HG02623 (cell line): Measurements from ENCODE around the gene ATP1A3.

Source experiments
- ATAC-seq: cut with Tn5 transposase; IDR thresholded peaks from one replicate; pipeline ENCODE4 v1.9.1; 2021; ENCODE audit warnings: moderate library complexity; ENCODE audit not compliant: unreplicated experiment

The ATP1A3 gene

DNA sequence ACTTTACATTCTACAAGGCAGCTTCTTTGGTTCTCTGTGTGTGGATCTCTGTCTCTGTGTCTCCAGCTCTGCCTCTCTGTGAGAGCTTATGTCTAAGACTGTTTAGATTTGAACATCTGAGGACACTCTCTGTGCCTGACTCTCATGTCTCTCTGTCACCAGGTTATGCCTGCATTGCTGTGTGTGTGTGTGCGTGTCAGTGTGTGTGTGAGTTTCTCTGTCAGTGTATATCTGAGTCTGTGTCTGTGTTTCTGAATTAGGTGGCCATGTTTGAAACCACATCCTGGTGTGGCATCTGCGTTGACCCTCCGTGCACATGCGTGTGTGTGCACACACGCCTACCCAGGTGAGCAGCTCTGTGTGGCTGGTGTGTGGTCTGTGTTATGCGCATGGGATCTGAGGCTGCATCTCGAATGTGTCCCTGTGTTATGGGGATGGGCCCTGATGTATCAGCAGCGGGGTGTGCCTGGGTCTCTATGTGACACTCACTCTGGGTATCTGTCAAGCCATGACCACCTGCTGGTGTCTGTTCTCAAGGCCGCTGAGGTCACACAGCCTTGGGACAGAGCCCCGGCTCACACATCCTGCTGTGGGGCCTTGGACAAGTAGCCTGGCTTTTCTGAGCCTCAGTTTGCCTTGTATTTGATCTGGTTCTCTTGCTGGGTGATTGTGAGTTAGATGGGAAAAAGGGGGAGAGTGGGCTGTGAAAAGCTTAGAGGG, 6.7 kb downstream of the ATP1A3 start:
- no peak for ATAC-seq

- no peak for ATAC-seq
Measured at GRCh38 chr19:41984961-41985360, 9.1 kb downstream of the ATP1A3 start.

DNA sequence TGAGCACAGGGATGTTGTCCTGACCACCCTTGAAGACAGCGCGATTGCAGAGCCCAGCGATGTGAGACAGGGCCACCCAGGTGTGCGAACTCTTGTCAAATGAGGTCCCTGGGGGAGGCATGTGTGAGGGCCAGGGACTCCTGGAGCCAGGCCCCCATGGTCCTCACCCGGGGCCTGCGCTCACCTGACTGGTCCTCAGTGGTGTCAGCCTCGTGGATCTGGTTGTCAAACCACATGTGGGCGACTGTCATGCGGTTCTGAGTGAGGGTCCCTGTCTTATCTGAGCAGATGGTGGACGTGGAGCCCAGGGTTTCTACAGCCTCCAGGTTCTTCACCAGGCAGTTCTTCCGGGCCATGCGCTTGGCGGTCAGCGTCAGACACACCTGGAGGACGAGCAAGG, 12.3 kb downstream of the ATP1A3 start:
- ATAC-seq: no peak

DNA sequence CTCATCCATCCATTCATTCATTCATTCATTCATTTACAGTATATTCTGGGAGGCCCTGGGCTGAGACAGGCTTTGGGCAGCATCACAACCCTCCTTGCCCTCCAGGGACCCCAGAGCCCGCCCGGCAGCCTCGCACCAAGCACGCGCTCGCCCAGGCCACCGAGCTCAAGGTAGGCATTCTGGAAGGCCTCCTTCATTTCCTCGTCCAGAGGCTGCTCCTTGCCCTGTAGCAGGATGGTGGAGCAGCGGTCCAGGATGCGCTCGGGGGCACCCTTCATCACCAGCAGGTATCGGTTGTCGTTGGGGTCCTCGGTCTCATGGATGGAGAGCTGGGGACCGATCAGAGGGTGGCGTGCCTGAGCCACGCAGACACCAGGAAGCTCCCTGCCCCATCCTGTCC, 15.6 kb downstream of the ATP1A3 start:
- no peak for ATAC-seq

GRCh38 chr19:41977916-41978315, 16.1 kb downstream of the ATP1A3 start:
- ATAC-seq: no peak

DNA sequence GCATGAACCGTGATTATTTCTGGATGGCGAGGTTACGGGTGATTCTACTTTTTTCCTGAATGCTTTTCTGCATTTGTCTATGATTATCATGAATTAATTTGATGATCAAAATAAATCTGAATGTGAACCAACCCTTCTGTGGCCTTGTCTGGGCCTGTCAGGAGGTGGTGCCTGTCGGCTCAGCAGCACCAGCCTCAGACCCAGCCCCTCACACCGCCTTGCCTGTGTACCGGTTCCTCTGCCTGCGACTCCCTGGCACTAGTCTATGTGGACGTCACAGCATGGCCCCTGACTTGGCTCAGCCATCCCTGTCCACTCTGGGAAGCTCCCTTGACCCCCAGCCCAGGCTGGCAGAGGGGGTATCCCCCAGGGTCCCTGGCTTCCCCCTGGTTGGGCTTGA, 19.4 kb downstream of the ATP1A3 start:
- no peak for ATAC-seq

GRCh38 chr19:41971363-41971762, 22.7 kb downstream of the ATP1A3 start:
- no peak for ATAC-seq

DNA sequence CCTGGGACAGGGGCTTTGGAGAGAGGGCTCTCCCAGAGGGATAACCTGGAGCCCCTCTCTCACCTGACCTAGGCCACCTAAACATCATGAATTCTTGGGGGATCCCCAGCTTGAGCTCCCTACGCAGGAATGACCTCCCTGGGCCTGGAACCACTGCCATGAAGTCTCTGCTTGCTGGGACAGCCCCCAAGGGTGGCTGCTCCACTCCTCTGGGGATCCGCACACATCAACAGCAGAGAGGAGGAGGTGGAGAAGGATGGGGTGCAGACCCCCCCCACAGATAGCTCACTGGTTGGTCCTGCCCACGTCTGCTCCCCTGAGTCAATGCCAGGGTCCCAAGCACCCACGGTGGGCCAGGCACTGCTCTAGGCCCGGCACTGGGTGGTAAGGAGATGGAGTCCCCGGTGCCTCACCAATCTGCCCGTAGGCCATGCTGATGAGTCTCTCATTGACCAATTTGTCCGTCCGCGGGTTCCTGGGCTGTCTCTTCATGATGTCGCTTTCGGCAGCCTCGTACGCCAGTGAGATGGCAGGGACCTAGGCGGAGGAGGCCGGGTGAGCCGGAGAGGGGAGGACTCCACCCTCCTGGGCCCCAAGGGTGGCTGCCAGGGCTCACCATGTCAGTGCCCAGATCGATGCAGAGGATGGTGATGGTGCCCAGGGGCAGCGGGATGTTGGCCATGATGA, 24.1 kb downstream of the ATP1A3 start:
- ATAC-seq: no peak

GRCh38 chr19:41968751-41969595, 25.1 kb downstream of the ATP1A3 start:
- no peak for ATAC-seq

GRCh38 chr19:41967054-41967783, 26.8 kb downstream of the ATP1A3 start:
- no peak for ATAC-seq

DNA sequence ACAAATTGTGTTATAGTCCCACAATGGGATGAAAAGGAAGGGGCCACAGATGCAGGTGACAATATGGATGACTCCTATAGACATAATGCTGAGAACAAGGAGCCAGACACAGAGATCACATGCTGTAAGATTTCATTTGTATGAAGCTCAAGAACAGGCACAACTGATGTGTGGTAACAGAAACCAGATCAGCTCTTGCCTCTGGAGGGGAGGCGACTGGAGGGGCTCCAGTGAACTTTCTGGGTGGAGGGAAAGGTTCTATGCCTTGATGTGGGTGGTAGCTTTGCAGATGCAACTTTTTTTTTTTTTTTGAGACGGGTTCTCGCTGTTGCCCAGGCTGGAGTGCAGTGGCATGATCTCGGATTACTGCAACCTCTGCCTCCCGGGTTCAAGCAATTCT, 28.9 kb downstream of the ATP1A3 start:
- no peak for ATAC-seq

- no peak for ATAC-seq
Measured at GRCh38 chr19:41960973-41961372, 33.1 kb downstream of the ATP1A3 start.

GRCh38 chr19:41959056-41960053, 34.7 kb downstream of the ATP1A3 start, which contains the start of gene RABAC1:
TSS of gene RABAC1 (minus strand) at chr19:41959321. CDS start at chr19:41959292, 29 bp downstream.
- peak; percentile 89 for ATAC-seq

DNA sequence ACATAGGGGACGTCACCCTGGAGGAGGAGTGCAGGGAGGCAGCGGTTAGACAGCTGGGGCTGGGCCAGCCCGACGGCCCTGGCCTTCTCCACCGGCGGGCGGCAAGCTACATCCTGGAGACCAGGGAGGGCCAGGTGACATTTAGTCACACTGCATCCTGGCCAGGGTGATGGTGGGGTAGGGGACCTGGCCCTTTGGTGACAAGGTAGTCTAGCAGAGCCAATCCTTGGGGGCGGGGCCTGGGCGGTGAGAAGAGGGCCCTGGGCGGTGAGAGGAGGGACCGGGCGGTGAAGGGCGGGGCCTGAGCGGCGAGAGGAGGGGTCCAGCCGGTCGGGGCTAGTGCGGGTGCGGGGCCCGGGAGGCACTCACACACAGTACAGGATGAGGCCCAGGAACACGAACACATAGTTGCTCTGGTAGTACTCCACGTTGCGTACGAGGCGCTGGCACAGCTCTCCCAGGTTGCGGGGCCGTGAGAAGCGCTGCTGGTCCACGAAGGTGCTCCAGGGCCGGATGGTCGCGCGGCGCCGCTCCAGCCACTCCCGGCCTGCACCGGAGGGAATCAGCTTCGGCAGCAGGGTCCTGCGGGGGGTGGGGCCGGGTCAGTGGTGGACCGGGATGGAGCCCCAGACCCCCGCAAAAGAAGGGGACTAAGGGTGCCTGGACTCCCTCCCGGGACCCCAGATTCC, 35.5 kb downstream of the ATP1A3 start:
- peak; percentile 40 for ATAC-seq

- ATAC-seq: no peak
Measured at GRCh38 chr19:41957838-41958366, 36.1 kb downstream of the ATP1A3 start.

- no peak for ATAC-seq
Measured at GRCh38 chr19:41957161-41957837, 36.7 kb downstream of the ATP1A3 start.

- ATAC-seq: no peak
Measured at GRCh38 chr19:41956621-41957020, 37.4 kb downstream of the ATP1A3 start.

- ATAC-seq: no peak
Measured at GRCh38 chr19:41955521-41955920, 38.5 kb downstream of the ATP1A3 start.
